AG09309 (cell line): Measurements from ENCODE around the gene SSTR5.

Experiments used
- DNase-seq: peaks from one replicate; pipeline ENCODE4 v3.0.0-alpha.2; 2010; ENCODE audit warnings: low read depth
- H3K4me3 ChIP-seq: 2 replicates; pipeline ENCODE4 v1.5.1; 2011; ENCODE audit warnings: mild to moderate bottlenecking, low read depth, low read length, moderate library complexity; ENCODE audit not compliant: control insufficient read depth
- CTCF ChIP-seq: IDR thresholded peaks from 2 replicates; pipeline ENCODE4 v1.5.1; 2011; ENCODE audit warnings: mild to moderate bottlenecking, low read depth, low read length, inconsistent platforms; ENCODE audit not compliant: insufficient read depth, control insufficient read depth; ENCODE audit errors: missing control alignments

Gene SSTR5

GRCh38 chr16:1123525-1124230, 51.1 kb downstream of the SSTR5 start:
- no peak for DNase-seq
- no peak for TF ChIP-seq CTCF
- H3K4me3 ChIP-seq = no peak overlapping the region

GRCh38 chr16:1124291-1124690, 51.7 kb downstream of the SSTR5 start:
- TF ChIP-seq CTCF = no peak
- DNase-seq = no peak

GRCh38 chr16:1124795-1125194, 52.2 kb downstream of the SSTR5 start:
- H3K4me3 ChIP-seq = no peak overlapping the region
- TF ChIP-seq CTCF = no peak
- no peak for DNase-seq

More at GRCh38 chr16:1124291-1124690, 51.7 kb downstream of the SSTR5 start:
- H3K4me3 ChIP-seq = no peak overlapping the region

GRCh38 chr16:1125471-1125870, 52.9 kb downstream of the SSTR5 start:
- no peak overlapping the region for H3K4me3 ChIP-seq
- TF ChIP-seq CTCF = no peak
- DNase-seq = no peak

- no peak for DNase-seq
- no peak for TF ChIP-seq CTCF
- H3K4me3 ChIP-seq = no peak overlapping the region
These were observed 53.5 kb downstream of the SSTR5 start for GRCh38 chr16:1126044-1126443.

GRCh38 chr16:1126586-1126985, 54.0 kb downstream of the SSTR5 start:
- no peak overlapping the region for H3K4me3 ChIP-seq
- no peak for DNase-seq
- no peak for TF ChIP-seq CTCF
